PFSK-1 (cell line): ENCODE data around the gene S100A9.

ENCODE experiments used
- FOXP2 ChIP-seq: optimal IDR thresholded peaks from 2 replicates; pipeline ENCODE3; 2011; ENCODE audit warnings: borderline replicate concordance, control low read depth, inconsistent platforms; ENCODE audit not compliant: insufficient read depth; ENCODE audit errors: extremely low read length, extremely low read depth
- POLR2AphosphoS5 ChIP-seq: IDR thresholded peaks from 2 replicates; pipeline ENCODE4 v1.6.1; 2012; ENCODE audit warnings: low read depth, mild to moderate bottlenecking, control low read depth, low read length, moderate library complexity
- TAF1 ChIP-seq: IDR thresholded peaks from 2 replicates; pipeline ENCODE4 v1.6.1; 2012; ENCODE audit warnings: low read length, control low read depth, borderline replicate concordance; ENCODE audit not compliant: insufficient read depth
- TF ChIP-seq, protein P1 (sequence below), 2 experiments: IDR thresholded peaks; 2 replicates each; pipeline versions ENCODE4 v1.6.1 to v1.8.0; 2011 to 2012; ENCODE audit warnings: low read depth in 2 of 2, low read length in 2 of 2, control low read depth in 1 of 2, inconsistent platforms in 1 of 2, mild to moderate bottlenecking in 1 of 2, moderate library complexity in 1 of 2; ENCODE audit not compliant: insufficient read depth in 1 of 2

DNA sequence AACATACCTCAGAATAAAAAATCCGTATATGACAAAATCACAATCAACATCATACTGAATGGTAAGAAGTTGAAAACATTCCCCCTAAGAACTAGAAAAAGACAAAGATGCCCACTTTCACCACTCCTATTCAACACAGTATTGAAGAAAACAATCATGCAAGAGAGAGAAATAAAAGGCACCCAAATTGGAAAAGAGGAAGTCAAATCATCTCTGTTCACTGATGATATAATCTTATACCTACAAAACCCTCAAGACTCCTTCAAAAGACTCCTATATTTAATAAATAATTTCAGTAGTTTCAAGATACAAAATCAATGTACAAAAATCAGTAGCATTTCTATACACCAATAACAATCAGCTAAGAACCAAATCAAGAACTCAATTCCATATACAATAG, 23.8 kb upstream of the S100A9 start:
- no peak for TF ChIP-seq POLR2AphosphoS5
- TF ChIP-seq, protein P1, sequence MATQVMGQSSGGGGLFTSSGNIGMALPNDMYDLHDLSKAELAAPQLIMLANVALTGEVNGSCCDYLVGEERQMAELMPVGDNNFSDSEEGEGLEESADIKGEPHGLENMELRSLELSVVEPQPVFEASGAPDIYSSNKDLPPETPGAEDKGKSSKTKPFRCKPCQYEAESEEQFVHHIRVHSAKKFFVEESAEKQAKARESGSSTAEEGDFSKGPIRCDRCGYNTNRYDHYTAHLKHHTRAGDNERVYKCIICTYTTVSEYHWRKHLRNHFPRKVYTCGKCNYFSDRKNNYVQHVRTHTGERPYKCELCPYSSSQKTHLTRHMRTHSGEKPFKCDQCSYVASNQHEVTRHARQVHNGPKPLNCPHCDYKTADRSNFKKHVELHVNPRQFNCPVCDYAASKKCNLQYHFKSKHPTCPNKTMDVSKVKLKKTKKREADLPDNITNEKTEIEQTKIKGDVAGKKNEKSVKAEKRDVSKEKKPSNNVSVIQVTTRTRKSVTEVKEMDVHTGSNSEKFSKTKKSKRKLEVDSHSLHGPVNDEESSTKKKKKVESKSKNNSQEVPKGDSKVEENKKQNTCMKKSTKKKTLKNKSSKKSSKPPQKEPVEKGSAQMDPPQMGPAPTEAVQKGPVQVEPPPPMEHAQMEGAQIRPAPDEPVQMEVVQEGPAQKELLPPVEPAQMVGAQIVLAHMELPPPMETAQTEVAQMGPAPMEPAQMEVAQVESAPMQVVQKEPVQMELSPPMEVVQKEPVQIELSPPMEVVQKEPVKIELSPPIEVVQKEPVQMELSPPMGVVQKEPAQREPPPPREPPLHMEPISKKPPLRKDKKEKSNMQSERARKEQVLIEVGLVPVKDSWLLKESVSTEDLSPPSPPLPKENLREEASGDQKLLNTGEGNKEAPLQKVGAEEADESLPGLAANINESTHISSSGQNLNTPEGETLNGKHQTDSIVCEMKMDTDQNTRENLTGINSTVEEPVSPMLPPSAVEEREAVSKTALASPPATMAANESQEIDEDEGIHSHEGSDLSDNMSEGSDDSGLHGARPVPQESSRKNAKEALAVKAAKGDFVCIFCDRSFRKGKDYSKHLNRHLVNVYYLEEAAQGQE (IDR thresholded peaks at IDR 0.05; ENCODE audit: insufficient read depth in 1 of 2, low read depth in 2 of 2, low read length in 2 of 2) = no peak
- no peak for TF ChIP-seq TAF1
- TF ChIP-seq FOXP2 = no peak
